H9 (cell line): Measurements from ENCODE around the gene SP6. TPM values are rescaled to one million over a fixed set of nuclear protein-coding genes. Genes with fewer than 3 reads are reported as not detected.

ENCODE experiments used
- DNase-seq: peaks from one replicate; pipeline ENCODE4 v3.0.0-alpha.2; 2017
- H2AFZ ChIP-seq: one replicate; pipeline ENCODE4 v1.6.1; 2013; ENCODE audit warnings: mild to moderate bottlenecking, low read length, control low read depth, moderate library complexity
- H2AK5ac ChIP-seq: 2 replicates; pipeline ENCODE4 v1.6.1; 2013; ENCODE audit warnings: low read length, control low read depth, mixed read lengths; ENCODE audit not compliant: insufficient read length
- H2BK120ac ChIP-seq: one replicate; pipeline ENCODE4 v1.6.1; 2013; ENCODE audit warnings: low read depth, mild to moderate bottlenecking, low read length, control low read depth, inconsistent platforms; ENCODE audit not compliant: poor library complexity, severe bottlenecking
- H2BK12ac ChIP-seq: 2 replicates; pipeline ENCODE4 v1.6.1; 2013; ENCODE audit warnings: low read length, control low read depth, mixed read lengths, low read depth; ENCODE audit not compliant: insufficient read length
- H2BK15ac ChIP-seq: 2 replicates; pipeline ENCODE4 v1.6.1; 2013; ENCODE audit warnings: low read depth, low read length, control low read depth
- H2BK20ac ChIP-seq: one replicate; pipeline ENCODE4 v1.6.1; 2013; ENCODE audit warnings: low read depth, mild to moderate bottlenecking, low read length, control low read depth, inconsistent platforms; ENCODE audit not compliant: poor library complexity, severe bottlenecking
- H2BK5ac ChIP-seq: 2 replicates; pipeline ENCODE4 v1.6.1; 2013; ENCODE audit warnings: low read length, control low read depth, mixed read lengths; ENCODE audit not compliant: insufficient read length
- H3K14ac ChIP-seq: 2 replicates; pipeline ENCODE4 v1.6.1; 2013; ENCODE audit warnings: low read length, control low read depth; ENCODE audit not compliant: insufficient read depth
- H3K18ac ChIP-seq: 2 replicates; pipeline ENCODE4 v1.6.1; 2013; ENCODE audit warnings: low read depth, mild to moderate bottlenecking, mixed read lengths, low read length, control low read depth; ENCODE audit not compliant: insufficient read length
- H3K23ac ChIP-seq: 2 replicates; pipeline ENCODE4 v1.6.1; 2013; ENCODE audit warnings: low read length, control low read depth, mixed read lengths, low read depth; ENCODE audit not compliant: insufficient read length
- H3K23me2 ChIP-seq: 2 replicates; pipeline ENCODE4 v1.6.1; 2013; ENCODE audit warnings: low read depth, mild to moderate bottlenecking, mixed read lengths, low read length, control low read depth; ENCODE audit not compliant: insufficient read length, poor library complexity, severe bottlenecking
- H3K27ac ChIP-seq: 2 replicates; pipeline ENCODE4 v1.5.1; 2013; ENCODE audit warnings: low read length, control low read depth, mixed read lengths, low read depth; ENCODE audit not compliant: insufficient read length
- H3K27me3 ChIP-seq: 2 replicates; pipeline ENCODE4 v1.6.1; 2013; ENCODE audit warnings: low read length, control low read depth, inconsistent platforms; ENCODE audit not compliant: insufficient read depth
- H3K4ac ChIP-seq: 2 replicates; pipeline ENCODE4 v1.6.1; 2013; ENCODE audit warnings: low read depth, mild to moderate bottlenecking, control low read depth, inconsistent platforms, low read length, moderate library complexity
- H3K4me1 ChIP-seq: 2 replicates; pipeline ENCODE4 v1.6.1; 2013; ENCODE audit warnings: low read length, control low read depth, inconsistent platforms; ENCODE audit not compliant: insufficient read depth
- H3K4me2 ChIP-seq: 2 replicates; pipeline ENCODE4 v1.6.1; 2013; ENCODE audit warnings: low read length, control low read depth, mixed read lengths; ENCODE audit not compliant: insufficient read length, insufficient read depth
- H3K56ac ChIP-seq: 2 replicates; pipeline ENCODE4 v1.6.1; 2013; ENCODE audit warnings: low read depth, mild to moderate bottlenecking, mixed read lengths, low read length, control low read depth; ENCODE audit not compliant: insufficient read length
- H3K79me1 ChIP-seq: 2 replicates; pipeline ENCODE4 v1.6.1; 2013; ENCODE audit warnings: low read depth, mild to moderate bottlenecking, moderate library complexity, low read length, control low read depth, inconsistent platforms; ENCODE audit not compliant: insufficient read depth, poor library complexity, severe bottlenecking
- H3K79me2 ChIP-seq: 2 replicates; pipeline ENCODE4 v1.6.1; 2013; ENCODE audit warnings: low read length, control low read depth, inconsistent platforms; ENCODE audit not compliant: insufficient read depth
- H3K9ac ChIP-seq: 2 replicates; pipeline ENCODE4 v1.6.1; 2013; ENCODE audit warnings: low read length, control low read depth, mixed read lengths; ENCODE audit not compliant: insufficient read length; ENCODE audit errors: extremely low read depth
- H3K9me3 ChIP-seq: one replicate; pipeline ENCODE4 v1.6.1; 2013; ENCODE audit warnings: low read depth, low read length, inconsistent platforms; ENCODE audit not compliant: control insufficient read depth
- H3T11ph ChIP-seq: one replicate; pipeline ENCODE4 v1.6.1; 2013; ENCODE audit warnings: mild to moderate bottlenecking, low read length, control low read depth, inconsistent platforms
- H4K20me1 ChIP-seq: one replicate; pipeline ENCODE4 v1.6.1; 2013; ENCODE audit not compliant: control insufficient read depth, insufficient read length, insufficient read depth
- H4K5ac ChIP-seq: 2 replicates; pipeline ENCODE4 v1.6.1; 2013; ENCODE audit warnings: low read depth, mild to moderate bottlenecking, mixed read lengths, low read length, control low read depth; ENCODE audit not compliant: insufficient read length
- H4K8ac ChIP-seq: replicated peaks from 2 replicates; pipeline ENCODE4 v1.6.1; 2013; ENCODE audit warnings: low read length, control low read depth, mixed read lengths, low read depth; ENCODE audit not compliant: insufficient read length
- H4K91ac ChIP-seq: 2 replicates; pipeline ENCODE4 v1.6.1; 2013; ENCODE audit warnings: low read depth, mild to moderate bottlenecking, moderate library complexity, mixed read lengths, low read length, control low read depth; ENCODE audit not compliant: insufficient read length
- H3K27ac Mint-ChIP-seq, 3 experiments: 2 replicates in 2 of 3; 3 replicates in 1 of 3; pipeline ENCODE4 v1.8.0; 2020 to 2021; ENCODE audit warnings: mixed read lengths in 3 of 3, mild to moderate bottlenecking in 1 of 3, moderate library complexity in 1 of 3
- H3K27me3 Mint-ChIP-seq: 2 replicates; pipeline ENCODE4 v1.8.0; 2021; ENCODE audit warnings: low read depth, mild to moderate bottlenecking, moderate library complexity, mixed read lengths
- H3K36me3 Mint-ChIP-seq, 3 experiments: 2 replicates in 2 of 3; 3 replicates in 1 of 3; pipeline ENCODE4 v1.8.0; 2020 to 2021; ENCODE audit warnings: low read depth in 3 of 3, mixed read lengths in 3 of 3; ENCODE audit not compliant: insufficient read depth in 1 of 3
- H3K4me1 Mint-ChIP-seq, 2 experiments: 2 replicates each; pipeline ENCODE4 v1.8.0; 2020; ENCODE audit warnings: mixed read lengths in 2 of 2
- H3K4me3 Mint-ChIP-seq, 2 experiments: 2 replicates in 1 of 2; 3 replicates in 1 of 2; pipeline ENCODE4 v1.8.0; 2020 to 2021; ENCODE audit warnings: mild to moderate bottlenecking in 2 of 2, mixed read lengths in 2 of 2, moderate library complexity in 1 of 2
- H3K9me3 Mint-ChIP-seq, 2 experiments: 2 replicates in 1 of 2; 3 replicates in 1 of 2; pipeline ENCODE4 v1.8.0; 2020; ENCODE audit warnings: mild to moderate bottlenecking in 2 of 2, mixed read lengths in 2 of 2, moderate library complexity in 1 of 2
- WGBS: extraction: QIAGEN DNeasy Blood & Tissue Kit; methylation state at CpG from one replicate; pipeline ENCODE4 v1.1.7; 2013; ENCODE audit warnings: missing lambda C conversion rate, low lambda C conversion rate, mixed read lengths; ENCODE audit not compliant: insufficient read length; ENCODE audit errors: extremely low coverage; 5-methylcytosine and 5-hydroxymethylcytosine counted together
- total RNA-seq: library from RNA; stranded (reverse); gene quantifications from 2 replicates; pipeline ENCODE4 v1.2.1, GENCODE V29; 2021
- TF ChIP-seq, protein P1 (sequence below): fragments of 200-600 bp; sonication (generic); conservative IDR thresholded peaks from 3 replicates; pipeline ENCODE4 v1.8.0; 2021; ENCODE audit warnings: antibody characterized with exemption, mild to moderate bottlenecking

Gene SP6
- total RNA-seq, 1 experiment from 2014 or later: 0.90 TPM

GRCh38 chr17:47888293-47888692, 37.3 kb upstream of the SP6 start:
- no peak overlapping the region for H2BK5ac ChIP-seq
- no peak overlapping the region for H3K4me2 ChIP-seq
- H3K4me1 ChIP-seq: no peaks in the 10 kb centered on the region; the same call in 1 of the 2 replicates
- H4K8ac ChIP-seq: no peak overlapping the region
- Mint-ChIP-seq H3K9me3 (no peaks in the 10 kb centered on the region), H3K36me3 (no peaks in the 10 kb centered on the region), H3K27me3 (peaks cover under 1% of the 10 kb centered on the region; the same call in 1 of the 2 replicates), H3K4me1 (peaks cover 17 to 27% of the 10 kb centered on the region in 2 experiments), H3K4me3 (no peak overlapping the region), H3K27ac (no peak overlapping the region; a peak in 1 of 7 replicates)
- H4K91ac ChIP-seq: no peak overlapping the region
- H3K23me2 ChIP-seq: no peaks in the 10 kb centered on the region
- no peak overlapping the region for H2BK120ac ChIP-seq
- no peak overlapping the region for H3K9ac ChIP-seq
- TF ChIP-seq, protein P1, sequence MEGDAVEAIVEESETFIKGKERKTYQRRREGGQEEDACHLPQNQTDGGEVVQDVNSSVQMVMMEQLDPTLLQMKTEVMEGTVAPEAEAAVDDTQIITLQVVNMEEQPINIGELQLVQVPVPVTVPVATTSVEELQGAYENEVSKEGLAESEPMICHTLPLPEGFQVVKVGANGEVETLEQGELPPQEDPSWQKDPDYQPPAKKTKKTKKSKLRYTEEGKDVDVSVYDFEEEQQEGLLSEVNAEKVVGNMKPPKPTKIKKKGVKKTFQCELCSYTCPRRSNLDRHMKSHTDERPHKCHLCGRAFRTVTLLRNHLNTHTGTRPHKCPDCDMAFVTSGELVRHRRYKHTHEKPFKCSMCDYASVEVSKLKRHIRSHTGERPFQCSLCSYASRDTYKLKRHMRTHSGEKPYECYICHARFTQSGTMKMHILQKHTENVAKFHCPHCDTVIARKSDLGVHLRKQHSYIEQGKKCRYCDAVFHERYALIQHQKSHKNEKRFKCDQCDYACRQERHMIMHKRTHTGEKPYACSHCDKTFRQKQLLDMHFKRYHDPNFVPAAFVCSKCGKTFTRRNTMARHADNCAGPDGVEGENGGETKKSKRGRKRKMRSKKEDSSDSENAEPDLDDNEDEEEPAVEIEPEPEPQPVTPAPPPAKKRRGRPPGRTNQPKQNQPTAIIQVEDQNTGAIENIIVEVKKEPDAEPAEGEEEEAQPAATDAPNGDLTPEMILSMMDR: no peak
- no peaks in the 10 kb centered on the region for H3K27me3 ChIP-seq
- no peaks in the 10 kb centered on the region for H4K20me1 ChIP-seq
- no peak overlapping the region for H4K5ac ChIP-seq
- DNase-seq: no peak
- H3K79me2 ChIP-seq: no peaks in the 10 kb centered on the region
- no peak overlapping the region for H3K56ac ChIP-seq
- no peak overlapping the region for H2AFZ ChIP-seq
- no peak overlapping the region for H3T11ph ChIP-seq
- WGBS: no CpG with 5 or more reads among the region's 6 CpGs
- H2AK5ac ChIP-seq: no peak overlapping the region
- no peak overlapping the region for H3K23ac ChIP-seq
- no peaks in the 10 kb centered on the region for H3K9me3 ChIP-seq
- H3K4ac ChIP-seq: no peak overlapping the region
- no peak overlapping the region for H3K14ac ChIP-seq
- no peak overlapping the region for H3K18ac ChIP-seq
- no peak overlapping the region for H2BK20ac ChIP-seq
- H3K27ac ChIP-seq: no peak overlapping the region
- H2BK15ac ChIP-seq: no peak overlapping the region
- no peaks in the 10 kb centered on the region for H3K79me1 ChIP-seq
- no peak overlapping the region for H2BK12ac ChIP-seq
